ENCODE measurements around the gene KCNQ4.

- TF ChIP-seq CTCF (IDR thresholded peaks at IDR 0.05; ENCODE audit: borderline replicate concordance, extremely low read depth, low read length, poor library complexity, severe bottlenecking) (no peak), EZH2 (IDR thresholded peaks at IDR 0.05; ENCODE audit: borderline replicate concordance, low read depth, low read length, severe bottlenecking) (no peak)
Observed at GRCh38 chr1:40766560-40766959, 17.0 kb upstream of the KCNQ4 start.

Measured in DND-41 (cell line).